Mammary epithelial cell (primary cell): Measurements from ENCODE around the gene NUDT4B.
"Not testable (repeated sequence)": the region's sequence is repeated elsewhere in the genome, so short reads cannot be mapped to it uniquely, and the experiment has no call there.

Experiments
- CTCF ChIP-seq, 2 donors: IDR thresholded peaks in 1 of 2; conservative IDR thresholded peaks in 1 of 2; 2 replicates each; pipeline ENCODE4 v1.5.1; 2011 to 2012; ENCODE audit warnings: inconsistent platforms in 2 of 2, low read length in 2 of 2, mild to moderate bottlenecking in 2 of 2, control low read depth in 1 of 2, low read depth in 1 of 2; ENCODE audit not compliant: insufficient read depth in 1 of 2; ENCODE audit errors: extremely low read depth in 1 of 2
- EZH2 ChIP-seq: IDR thresholded peaks from 2 replicates; pipeline ENCODE4 v1.6.1; 2012; ENCODE audit warnings: low read length, inconsistent platforms, borderline replicate concordance

DNA sequence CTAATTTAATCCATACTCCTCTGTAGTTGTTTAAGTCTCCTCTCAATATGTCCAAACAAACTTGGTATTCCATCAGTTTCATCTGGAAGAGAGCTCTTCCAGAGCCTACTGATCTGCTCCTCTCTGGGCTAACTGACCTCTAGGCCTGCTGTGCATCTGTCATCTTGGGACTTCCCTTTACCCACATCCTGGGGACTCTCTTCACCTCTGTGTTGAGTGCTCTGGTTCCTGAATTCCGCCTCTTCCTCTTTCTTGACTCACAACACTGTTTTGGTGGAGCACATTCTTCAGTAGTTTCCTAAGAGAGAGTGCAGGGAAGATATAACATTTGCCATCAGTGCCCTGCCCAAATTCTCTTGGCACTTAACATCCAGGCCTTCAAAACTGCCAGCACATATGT, 13.0 kb upstream of the NUDT4B start:
- not testable (repeated sequence) for TF ChIP-seq CTCF (conservative IDR thresholded peaks at IDR 0.05 in 1 of 2, IDR thresholded peaks at IDR 0.05 in 1 of 2; ENCODE audit: extremely low read depth in 1 of 2, insufficient read depth in 1 of 2, low read depth in 1 of 2, low read length in 2 of 2); EZH2
